Osteoblast (primary cell): ENCODE measurements around the gene F11R. TPM values are rescaled to one million over a fixed set of nuclear protein-coding genes. Genes with fewer than 3 reads are reported as not detected.
A peak's percentile ranks its signal among the peaks of the same experiment; 100 is the strongest.

Source experiments
- DNase-seq: peaks from one replicate; pipeline ENCODE4 v3.0.0; 2011; ENCODE audit warnings: low spot score, mixed read lengths; ENCODE audit not compliant: insufficient read length; ENCODE audit errors: missing footprints
- H2AFZ ChIP-seq: 2 replicates; pipeline ENCODE4 v1.6.0; 2011; ENCODE audit warnings: mild to moderate bottlenecking, low read length
- H3K27ac ChIP-seq: 2 replicates; pipeline ENCODE4 v1.5.1; 2011; ENCODE audit warnings: mild to moderate bottlenecking, low read depth, low read length, moderate library complexity
- H3K27me3 ChIP-seq: 2 replicates; pipeline ENCODE4 v1.6.0; 2012; ENCODE audit warnings: mild to moderate bottlenecking, control low read depth, inconsistent platforms, low read length, moderate library complexity; ENCODE audit not compliant: insufficient read depth
- H3K36me3 ChIP-seq: 2 replicates; pipeline ENCODE4 v1.5.1; 2011; ENCODE audit warnings: mild to moderate bottlenecking, low read length, control low read depth, moderate library complexity; ENCODE audit not compliant: insufficient read depth
- H3K4me1 ChIP-seq: 2 replicates; pipeline ENCODE4 v1.5.1; 2011; ENCODE audit warnings: mild to moderate bottlenecking, low read length, control low read depth, moderate library complexity; ENCODE audit not compliant: insufficient read depth
- H3K4me2 ChIP-seq: 2 replicates; pipeline ENCODE4 v1.6.0; 2011; ENCODE audit warnings: mild to moderate bottlenecking, low read length; ENCODE audit not compliant: insufficient read depth
- H3K4me3 ChIP-seq: fragments of 200-600 bp; sonication (generic); 3 replicates; pipeline ENCODE4 v1.5.1; 2012; ENCODE audit warnings: mild to moderate bottlenecking, low read length, inconsistent platforms; ENCODE audit not compliant: insufficient read depth
- H3K79me2 ChIP-seq: 2 replicates; pipeline ENCODE4 v1.6.0; 2012; ENCODE audit warnings: mild to moderate bottlenecking, low read length, control low read depth, inconsistent platforms; ENCODE audit not compliant: insufficient read depth
- H3K9me3 ChIP-seq: 2 replicates; pipeline ENCODE4 v1.5.1; 2011; ENCODE audit warnings: low read depth, low read length, control low read depth
- H4K20me1 ChIP-seq: 2 replicates; pipeline ENCODE4 v1.6.0; 2012; ENCODE audit warnings: mild to moderate bottlenecking, low read length, control low read depth; ENCODE audit not compliant: insufficient read depth
- CTCF ChIP-seq: IDR thresholded peaks from 2 replicates; pipeline ENCODE4 v1.5.1; 2011; ENCODE audit warnings: mild to moderate bottlenecking, low read depth, low read length, moderate library complexity; ENCODE audit errors: extremely low read depth
- total RNA-seq: library from RNA; depleted of rRNA; stranded (reverse); fragments of >200 nt; gene quantifications from 2 replicates; pipeline ENCODE4 v1.2.3, GENCODE V29; 2012

The F11R gene
- total RNA-seq, 1 donor: 0.72 TPM

- Histone ChIP-seq H2AFZ (peak overlapping the region; percentile 71), H3K4me2 (no peak overlapping the region)
Measured at GRCh38 chr1:161013131-161013487, 7.8 kb downstream of the F11R start.

GRCh38 chr1:161012420-161012819 lies 8.5 kb downstream of the F11R start:
- Histone ChIP-seq H3K4me1 (no peaks in the 10 kb centered on the region), H3K79me2 (no peaks in the 10 kb centered on the region), H4K20me1 (no peaks in the 10 kb centered on the region), H2AFZ (no peak overlapping the region), H3K9me3 (no peaks in the 10 kb centered on the region), H3K27ac (no peak overlapping the region), H3K36me3 (no peaks in the 10 kb centered on the region), H3K4me3 (no peak overlapping the region), H3K27me3 (no peaks in the 10 kb centered on the region), H3K4me2 (no peak overlapping the region)
- no peak for DNase-seq
- TF ChIP-seq CTCF: no peak

More at GRCh38 chr1:161013131-161013487, 7.8 kb downstream of the F11R start:
- H3K79me2 ChIP-seq: no peaks in the 10 kb centered on the region
- no peak for TF ChIP-seq CTCF
- no peak overlapping the region for H3K27ac ChIP-seq
- no peaks in the 10 kb centered on the region for H3K4me1 ChIP-seq
- no peaks in the 10 kb centered on the region for H4K20me1 ChIP-seq
- no peak for DNase-seq
- no peaks in the 10 kb centered on the region for H3K27me3 ChIP-seq
- H3K9me3 ChIP-seq: no peaks in the 10 kb centered on the region
- H3K36me3 ChIP-seq: no peaks in the 10 kb centered on the region
- no peak overlapping the region for H3K4me3 ChIP-seq

- H3K79me2 ChIP-seq: no peaks in the 10 kb centered on the region
- H3K27me3 ChIP-seq: no peaks in the 10 kb centered on the region
- no peak for DNase-seq
- H4K20me1 ChIP-seq: no peaks in the 10 kb centered on the region
- no peak overlapping the region for H3K4me2 ChIP-seq
- no peaks in the 10 kb centered on the region for H3K36me3 ChIP-seq
- H3K9me3 ChIP-seq: no peaks in the 10 kb centered on the region
- no peak overlapping the region for H2AFZ ChIP-seq
- TF ChIP-seq CTCF: no peak
- no peak overlapping the region for H3K4me3 ChIP-seq
- no peak overlapping the region for H3K27ac ChIP-seq
- H3K4me1 ChIP-seq: no peaks in the 10 kb centered on the region
Measured at GRCh38 chr1:161009602-161010211, 11.2 kb downstream of the F11R start.

GRCh38 chr1:161008869-161009510 lies 12.0 kb downstream of the F11R start:
- Histone ChIP-seq H3K36me3 (no peaks in the 10 kb centered on the region), H3K4me3 (no peak overlapping the region), H3K27ac (no peak overlapping the region), H2AFZ (no peak overlapping the region), H4K20me1 (no peaks in the 10 kb centered on the region), H3K4me2 (no peak overlapping the region), H3K27me3 (no peaks in the 10 kb centered on the region), H3K9me3 (no peaks in the 10 kb centered on the region), H3K4me1 (no peaks in the 10 kb centered on the region), H3K79me2 (no peaks in the 10 kb centered on the region)
- DNase-seq: no peak
- TF ChIP-seq CTCF: no peak
